Measurements from ENCODE around the gene CTDP1.

CTDP1 gene

DNA sequence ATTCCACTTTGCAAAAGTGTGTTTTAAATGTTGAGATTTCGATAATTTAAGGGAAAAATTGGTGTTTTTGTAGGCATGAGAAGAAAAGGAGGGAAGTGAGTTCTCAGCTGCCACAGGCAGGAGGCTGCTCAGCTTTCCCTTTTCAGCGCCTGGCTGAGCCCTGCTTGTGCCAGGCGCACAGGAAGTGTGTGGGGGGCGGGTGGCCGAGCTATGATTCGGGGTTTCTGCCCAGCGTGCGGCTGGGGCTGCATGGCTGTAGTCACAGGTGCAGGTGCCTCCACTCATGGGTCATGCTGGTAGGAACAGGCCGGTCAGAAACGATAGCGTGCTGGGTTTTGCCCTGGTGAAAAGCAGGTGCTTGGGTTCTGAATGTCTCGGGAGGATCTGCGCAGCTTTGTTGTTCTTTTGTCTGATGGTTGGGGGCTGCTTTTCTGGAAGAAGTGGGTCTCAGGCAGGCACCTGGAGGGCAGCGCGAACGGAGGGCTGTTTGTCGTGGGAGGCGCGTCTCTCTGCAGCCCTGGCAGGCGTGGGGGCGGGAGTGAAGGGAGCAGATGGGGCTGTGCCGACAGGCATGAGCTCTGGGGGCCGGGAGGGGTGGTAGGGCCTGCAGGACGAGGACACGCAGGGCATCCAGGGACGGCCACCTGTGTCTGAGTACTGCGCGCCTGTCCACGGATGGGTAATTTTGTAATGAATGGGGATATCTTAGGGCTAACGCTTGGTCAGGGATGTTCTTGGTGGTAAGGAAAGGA is 120.2 kb downstream of the CTDP1 start:
- FAIRE-seq = no peak

DNA sequence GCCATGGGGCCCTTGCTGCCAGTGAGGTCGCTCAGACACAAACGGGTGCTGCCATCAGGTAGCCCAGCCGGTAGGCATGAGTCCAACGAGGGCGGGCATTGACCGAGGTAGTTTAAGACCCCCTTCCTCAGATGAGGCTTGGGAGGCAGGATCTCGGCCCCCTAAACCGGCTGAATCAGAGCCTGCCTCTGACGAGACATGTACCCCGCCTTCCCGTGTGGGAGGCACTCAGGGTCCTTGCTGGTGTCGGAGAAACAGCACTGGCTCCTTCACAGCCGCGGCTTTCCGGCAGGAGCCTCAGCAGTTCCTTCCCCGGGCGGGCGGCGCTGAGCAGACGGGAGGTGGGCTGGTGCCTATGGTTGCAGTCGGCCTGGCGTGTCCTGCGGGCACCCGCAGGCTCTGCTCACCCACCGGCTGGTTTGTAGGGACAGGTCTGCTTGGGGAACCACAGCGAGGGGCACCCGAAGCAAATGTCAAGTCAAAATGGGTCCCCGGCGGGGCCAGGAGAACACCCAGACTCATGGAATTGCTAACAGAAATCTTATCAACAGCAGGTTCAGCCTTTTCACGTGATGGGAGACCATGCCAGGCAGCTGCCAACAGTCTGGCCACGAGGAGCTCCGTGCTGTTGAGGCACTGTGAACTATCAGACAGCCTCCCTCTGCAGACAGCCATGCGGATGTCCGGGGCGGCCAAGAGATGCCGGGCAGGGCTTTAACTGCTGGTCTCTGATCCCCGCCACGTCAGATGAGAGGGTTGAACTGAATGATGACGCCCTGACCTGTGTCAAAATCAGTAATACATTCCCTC is 121.0 kb downstream of the CTDP1 start:
- FAIRE-seq = no peak

DNA sequence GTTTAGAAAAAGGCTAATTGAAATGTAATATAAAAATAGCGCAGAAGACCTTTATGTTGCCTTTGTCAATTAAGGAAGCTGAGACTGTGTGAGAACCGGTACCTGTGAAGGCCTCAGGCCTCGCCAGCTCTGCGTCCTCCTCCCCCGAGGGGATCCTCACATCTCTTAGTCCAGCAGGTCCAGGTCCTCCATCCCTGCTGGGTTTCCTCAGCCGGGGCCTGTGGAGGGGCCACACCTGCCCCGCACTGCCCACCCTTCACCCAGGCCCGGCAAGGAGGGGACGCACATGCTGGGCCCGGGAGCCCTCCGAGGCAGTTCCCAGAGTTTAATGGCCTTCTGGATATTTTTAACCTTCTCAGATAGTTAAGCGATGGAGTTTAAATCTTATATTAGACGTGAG is 121.6 kb downstream of the CTDP1 start:
- no peak for FAIRE-seq

DNA sequence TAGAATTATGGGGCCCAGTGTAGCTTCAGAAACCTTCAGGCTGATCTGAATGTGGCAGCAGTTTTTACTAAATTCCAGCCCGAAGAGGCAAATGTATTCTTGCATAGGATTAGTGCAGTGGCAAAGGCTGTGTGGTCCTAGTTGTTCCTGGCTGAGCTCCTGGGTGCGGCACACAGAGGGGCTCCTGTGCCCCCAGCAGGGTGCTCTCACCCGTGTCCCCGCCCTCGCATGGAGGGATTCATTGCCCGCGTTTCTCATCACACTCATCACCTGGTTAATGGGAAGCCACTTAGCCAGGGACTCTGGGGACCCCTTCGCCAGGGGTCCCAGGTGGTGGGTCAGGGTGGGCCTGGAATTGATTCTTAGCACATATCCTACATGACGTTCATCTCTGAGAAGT is 122.0 kb downstream of the CTDP1 start:
- FAIRE-seq = no peak

DNA sequence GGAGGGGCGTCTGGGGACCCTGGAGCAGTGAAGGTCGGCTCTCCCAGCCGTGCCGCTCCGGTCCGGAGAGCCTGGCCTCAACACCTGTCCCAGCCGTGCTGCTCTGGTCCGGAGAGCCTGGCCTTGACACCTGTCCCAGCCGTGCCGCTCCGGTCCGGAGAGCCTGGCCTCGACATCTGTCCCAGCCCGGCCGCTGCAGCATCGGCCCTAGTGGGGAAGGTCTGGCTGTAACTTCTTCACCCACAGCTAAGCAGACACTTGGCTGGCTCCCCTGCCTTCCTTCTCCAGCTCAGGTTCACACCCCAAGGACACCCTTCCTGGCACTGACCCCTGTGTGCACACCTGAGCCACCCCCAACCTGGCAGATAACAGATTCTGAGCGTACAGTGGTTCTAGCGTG is 122.7 kb downstream of the CTDP1 start:
- no peak for FAIRE-seq

DNA sequence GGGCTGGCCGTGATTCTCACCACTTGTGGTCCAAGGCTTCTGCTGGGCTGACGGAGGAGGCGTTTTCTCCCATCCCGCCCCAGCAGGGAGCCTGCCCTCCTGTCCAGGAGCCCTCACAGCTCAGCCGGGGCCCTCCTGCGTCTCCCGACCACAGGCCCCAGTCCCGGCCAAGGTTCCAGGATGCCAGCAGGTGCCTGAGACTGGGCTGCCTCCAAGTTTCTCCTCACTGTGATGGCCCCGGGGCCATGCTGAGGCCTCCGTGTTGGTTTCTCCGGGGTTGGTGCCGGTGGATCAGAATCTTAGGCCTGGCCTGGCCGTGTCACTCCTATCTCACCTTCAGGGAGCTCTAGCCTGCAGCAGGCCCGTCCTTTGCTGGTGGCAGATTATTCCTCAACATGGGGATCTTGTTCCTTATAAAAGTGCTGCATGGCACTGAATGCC is 124.0 kb downstream of the CTDP1 start:
- no peak for FAIRE-seq

Measured in endometrium (tissue), 2 donors.